ENCODE data around the gene PLCD3. TPM values are rescaled to one million over a fixed set of nuclear protein-coding genes. Genes with fewer than 3 reads are reported as not detected.

The PLCD3 gene
- total and polyA plus RNA-seq, 2 of the 13 experiments (the other 11 are each of a cell fraction or from before 2014, with no cell fraction given): 11.3 to 39.1 TPM

DNA sequence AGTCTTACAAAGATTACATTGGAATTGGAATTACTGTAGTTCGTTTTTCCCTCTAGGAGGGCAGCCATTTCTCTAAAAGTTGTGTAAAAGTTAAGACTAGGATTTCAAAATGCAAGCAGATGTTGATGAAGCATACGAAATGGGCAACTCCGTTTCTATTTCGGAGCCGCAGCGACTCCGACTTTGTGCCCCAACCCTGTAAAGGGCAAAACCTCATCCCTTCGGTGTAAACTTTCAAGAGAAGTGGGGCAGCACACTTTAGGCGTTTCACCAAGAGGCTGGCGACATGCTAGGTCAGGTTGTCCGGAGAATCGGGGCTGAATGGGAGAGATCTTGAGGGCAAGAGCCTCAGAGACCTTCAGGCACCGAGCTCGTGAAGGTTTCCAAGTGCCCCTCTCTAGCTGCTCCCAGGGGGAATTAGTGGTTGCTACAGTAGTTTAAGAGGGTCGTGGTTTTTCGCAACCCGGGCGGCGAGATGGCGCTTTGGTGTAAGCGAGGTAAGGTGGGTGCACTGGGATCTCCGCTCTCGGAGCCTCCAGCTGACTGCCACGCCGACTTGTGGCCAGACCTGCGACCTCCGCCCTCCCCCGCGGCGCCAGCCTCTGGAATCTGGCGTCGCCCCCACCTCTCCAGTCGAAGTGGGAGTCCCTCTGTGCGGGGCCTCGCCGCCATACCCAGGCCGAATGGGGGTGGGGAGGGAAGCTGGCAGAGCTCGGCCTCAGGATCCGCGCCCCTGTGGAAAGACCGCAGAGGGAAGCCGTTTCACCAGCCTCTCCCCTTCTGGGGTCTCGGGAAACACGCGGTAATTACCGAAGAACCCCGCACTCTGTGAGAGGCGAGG is 28.4 kb upstream of the PLCD3 start (continued):
- TF ChIP-seq CREB3 (CRISPR knock-in tag; IDR thresholded peaks at IDR 0.05) (peak; percentile 28; the same call in 1 of the 2 replicates), ZNF879 (CRISPR knock-in tag; IDR thresholded peaks at IDR 0.05) (peak; percentile 61; the same call in 1 of the 2 replicates), EEA1 (CRISPR knock-in tag; IDR thresholded peaks at IDR 0.05; ENCODE audit: borderline replicate concordance) (peak; percentile 41; the same call in 1 of the 2 replicates), ZNF556 (CRISPR knock-in tag; IDR thresholded peaks at IDR 0.05; ENCODE audit: borderline replicate concordance) (peak; percentile 85; the same call in 1 of the 2 replicates), ZMYM2 (CRISPR knock-in tag; IDR thresholded peaks at IDR 0.05) (peak; percentile 87), HES4 (CRISPR knock-in tag; IDR thresholded peaks at IDR 0.05; ENCODE audit: borderline replicate concordance) (no peak; the same call in 1 of the 2 replicates), BCL3 (CRISPR knock-in tag; IDR thresholded peaks at IDR 0.05) (0 out of 2 replicates have a peak, but pooled peaks have one; percentile 65), ZNF180 (CRISPR knock-in tag; IDR thresholded peaks at IDR 0.05; ENCODE audit: borderline replicate concordance, low read depth) (no peak), CEBPG (CRISPR knock-in tag; IDR thresholded peaks at IDR 0.05) (peak; percentile 45; the same call in 1 of the 2 replicates), SMARCC2 (IDR thresholded peaks at IDR 0.05) (no peak), ZNF773 (CRISPR knock-in tag; IDR thresholded peaks at IDR 0.05; ENCODE audit: borderline replicate concordance) (peak; percentile 92; the same call in 1 of the 2 replicates), SP5 (CRISPR knock-in tag; IDR thresholded peaks at IDR 0.05; ENCODE audit: borderline replicate concordance, low read depth) (peak; percentile 23; the same call in 1 of the 2 replicates), ASH2L (IDR thresholded peaks at IDR 0.05; ENCODE audit: insufficient read length, low read depth, low read length) (peak; percentile 75), ZNF788 (CRISPR knock-in tag; IDR thresholded peaks at IDR 0.05; ENCODE audit: borderline replicate concordance) (peak; percentile 83; the same call in 1 of the 2 replicates), ZBTB7A (CRISPR knock-in tag; IDR thresholded peaks at IDR 0.05) (peak; percentile 90), ZNF235 (CRISPR knock-in tag; IDR thresholded peaks at IDR 0.05; ENCODE audit: borderline replicate concordance) (peak; percentile 89), RERE (CRISPR knock-in tag; IDR thresholded peaks at IDR 0.05; ENCODE audit: low read depth) (peak; percentile 25; the same call in 1 of the 2 replicates)
- TF ChIP-seq, protein P1, sequence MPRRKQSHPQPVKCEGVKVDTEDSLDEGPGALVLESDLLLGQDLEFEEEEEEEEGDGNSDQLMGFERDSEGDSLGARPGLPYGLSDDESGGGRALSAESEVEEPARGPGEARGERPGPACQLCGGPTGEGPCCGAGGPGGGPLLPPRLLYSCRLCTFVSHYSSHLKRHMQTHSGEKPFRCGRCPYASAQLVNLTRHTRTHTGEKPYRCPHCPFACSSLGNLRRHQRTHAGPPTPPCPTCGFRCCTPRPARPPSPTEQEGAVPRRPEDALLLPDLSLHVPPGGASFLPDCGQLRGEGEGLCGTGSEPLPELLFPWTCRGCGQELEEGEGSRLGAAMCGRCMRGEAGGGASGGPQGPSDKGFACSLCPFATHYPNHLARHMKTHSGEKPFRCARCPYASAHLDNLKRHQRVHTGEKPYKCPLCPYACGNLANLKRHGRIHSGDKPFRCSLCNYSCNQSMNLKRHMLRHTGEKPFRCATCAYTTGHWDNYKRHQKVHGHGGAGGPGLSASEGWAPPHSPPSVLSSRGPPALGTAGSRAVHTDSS (CRISPR knock-in tag; conservative IDR thresholded peaks at IDR 0.05): 0 out of 2 replicates have a peak, but pooled peaks have one; percentile 86
